GM19463 (cell line): ENCODE results near the gene ZNG1B.
"Not testable (repeated sequence)": the region's sequence is repeated elsewhere in the genome, so short reads cannot be mapped to it uniquely, and the experiment has no call there.

Experiments
- ATAC-seq: cut with Tn5 transposase; IDR thresholded peaks from one replicate; pipeline ENCODE4 v1.9.1; 2021; ENCODE audit warnings: mild to moderate bottlenecking, moderate library complexity; ENCODE audit not compliant: unreplicated experiment

ZNG1B gene

DNA sequence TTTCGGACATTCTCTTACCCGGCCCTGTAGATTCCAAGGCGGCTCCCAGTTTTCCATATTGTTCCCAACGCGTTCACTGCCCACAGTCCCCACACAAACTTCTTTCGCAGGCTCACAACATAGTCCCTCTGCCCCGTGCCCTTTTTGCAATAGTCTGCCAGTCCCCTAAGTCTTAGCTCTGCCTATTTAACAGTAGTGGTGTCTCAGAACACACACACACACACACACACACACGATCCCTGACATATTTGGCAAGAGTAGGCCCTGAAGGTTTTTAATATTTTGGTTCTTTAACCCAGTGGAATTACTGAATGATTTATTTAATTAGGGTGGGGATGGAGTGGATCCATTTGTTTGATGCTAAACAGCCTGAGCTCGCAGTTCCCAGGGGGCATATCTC is 105.0 kb downstream of the ZNG1B start:
- not testable (repeated sequence) for ATAC-seq
